ENCODE results near the gene UNC5A. TPM values are rescaled to one million over a fixed set of nuclear protein-coding genes. Genes with fewer than 3 reads are reported as not detected.
A peak's percentile ranks its signal among the peaks of the same experiment; 100 is the strongest.

UNC5A gene
- total and polyA plus RNA-seq, 8 donors: 0.09 to 3.6 (median 0.32) TPM

DNA sequence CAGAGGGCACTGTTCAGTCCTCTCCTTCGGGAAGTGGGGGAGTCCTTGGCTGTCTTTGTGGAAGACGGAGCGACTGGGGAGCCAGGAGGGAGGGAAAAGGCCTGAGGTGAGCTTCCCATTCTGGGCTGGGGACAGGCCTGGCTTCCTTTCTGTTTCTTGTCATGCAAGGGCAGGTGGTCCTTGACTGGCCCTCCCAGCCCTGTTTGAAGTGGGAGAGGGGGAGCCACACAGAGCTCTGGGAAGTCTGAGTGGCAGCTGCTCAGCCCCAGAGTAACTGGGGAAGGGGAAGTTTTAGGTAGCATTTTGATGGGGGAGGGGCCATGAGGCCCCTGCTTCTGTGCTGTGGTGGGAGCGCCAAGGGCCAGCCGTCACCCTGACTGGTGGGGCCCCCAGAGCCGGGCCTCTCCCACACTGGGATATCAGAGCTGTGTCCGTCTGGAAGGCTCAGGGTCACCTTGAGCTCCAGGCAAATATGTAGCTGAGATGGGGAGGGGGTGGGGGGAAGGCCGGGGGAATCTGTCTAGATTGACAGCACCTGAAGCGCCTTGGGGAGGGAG is 6.5 kb downstream of the UNC5A start:
- TF ChIP-seq, protein P1, sequence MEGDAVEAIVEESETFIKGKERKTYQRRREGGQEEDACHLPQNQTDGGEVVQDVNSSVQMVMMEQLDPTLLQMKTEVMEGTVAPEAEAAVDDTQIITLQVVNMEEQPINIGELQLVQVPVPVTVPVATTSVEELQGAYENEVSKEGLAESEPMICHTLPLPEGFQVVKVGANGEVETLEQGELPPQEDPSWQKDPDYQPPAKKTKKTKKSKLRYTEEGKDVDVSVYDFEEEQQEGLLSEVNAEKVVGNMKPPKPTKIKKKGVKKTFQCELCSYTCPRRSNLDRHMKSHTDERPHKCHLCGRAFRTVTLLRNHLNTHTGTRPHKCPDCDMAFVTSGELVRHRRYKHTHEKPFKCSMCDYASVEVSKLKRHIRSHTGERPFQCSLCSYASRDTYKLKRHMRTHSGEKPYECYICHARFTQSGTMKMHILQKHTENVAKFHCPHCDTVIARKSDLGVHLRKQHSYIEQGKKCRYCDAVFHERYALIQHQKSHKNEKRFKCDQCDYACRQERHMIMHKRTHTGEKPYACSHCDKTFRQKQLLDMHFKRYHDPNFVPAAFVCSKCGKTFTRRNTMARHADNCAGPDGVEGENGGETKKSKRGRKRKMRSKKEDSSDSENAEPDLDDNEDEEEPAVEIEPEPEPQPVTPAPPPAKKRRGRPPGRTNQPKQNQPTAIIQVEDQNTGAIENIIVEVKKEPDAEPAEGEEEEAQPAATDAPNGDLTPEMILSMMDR (IDR thresholded peaks at IDR 0.05): no peak
- FAIRE-seq (no peak), DNase-seq (no peak), ATAC-seq (no peak)
- Histone ChIP-seq H3K36me3 (no peaks in the 10 kb centered on the region), H3K4me1 (no peaks in the 10 kb centered on the region), H3K4me3 (no peak overlapping the region), H3K27me3 (no peaks in the 10 kb centered on the region), H3K27ac (no peak overlapping the region), H3K9me3 (no peaks in the 10 kb centered on the region)
- 46 to 55% methylated on average over 9 of the region's 9 CpGs for WGBS, 2 donors
- intact Hi-C loops (cut with DNase I): no loop called here

DNA sequence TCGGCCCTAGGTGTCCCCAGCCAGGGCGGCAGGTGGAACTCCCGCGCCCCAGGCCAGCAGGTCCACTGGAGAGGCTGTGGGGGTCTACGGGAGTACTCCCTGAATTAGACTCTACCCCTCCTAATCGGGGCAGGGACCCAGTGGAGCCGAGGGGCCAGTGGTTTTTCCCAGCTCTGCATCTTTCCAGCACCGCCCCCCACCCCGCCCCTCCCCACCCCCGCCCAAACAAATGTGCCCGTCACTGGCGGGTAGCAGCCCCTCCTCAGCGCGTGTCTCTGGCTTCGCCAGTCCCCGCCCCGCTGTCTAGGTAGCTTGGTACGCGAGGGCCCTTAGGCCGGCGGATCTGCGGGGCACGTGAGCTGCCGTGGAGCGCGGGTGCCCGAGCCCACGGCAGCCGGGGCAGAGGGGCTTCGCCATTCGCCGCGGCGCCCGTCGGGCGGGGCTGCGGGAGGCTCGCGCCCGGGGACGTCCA is 7.0 kb downstream of the UNC5A start:
- no peak overlapping the region for H3K27ac ChIP-seq
- no peaks in the 10 kb centered on the region for H3K36me3 ChIP-seq
- intact Hi-C loops (cut with DNase I): no loop called here
- peak overlapping the region in 3 of 4 donors; percentile 12 to 50 (median 36) for H3K4me3 ChIP-seq
- no peaks in the 10 kb centered on the region for H3K4me1 ChIP-seq
- no peaks in the 10 kb centered on the region for H3K27me3 ChIP-seq
- ATAC-seq (peak in 3 of 4 donors; percentile 20 to 49 (median 45)), FAIRE-seq (no peak), DNase-seq (no peak)
- WGBS, 2 donors: 5 to 6% methylated on average over 20 to 42 of the region's 42 CpGs
- no peaks in the 10 kb centered on the region for H3K9me3 ChIP-seq
- TF ChIP-seq, protein P1 (IDR thresholded peaks at IDR 0.05): no peak

DNA sequence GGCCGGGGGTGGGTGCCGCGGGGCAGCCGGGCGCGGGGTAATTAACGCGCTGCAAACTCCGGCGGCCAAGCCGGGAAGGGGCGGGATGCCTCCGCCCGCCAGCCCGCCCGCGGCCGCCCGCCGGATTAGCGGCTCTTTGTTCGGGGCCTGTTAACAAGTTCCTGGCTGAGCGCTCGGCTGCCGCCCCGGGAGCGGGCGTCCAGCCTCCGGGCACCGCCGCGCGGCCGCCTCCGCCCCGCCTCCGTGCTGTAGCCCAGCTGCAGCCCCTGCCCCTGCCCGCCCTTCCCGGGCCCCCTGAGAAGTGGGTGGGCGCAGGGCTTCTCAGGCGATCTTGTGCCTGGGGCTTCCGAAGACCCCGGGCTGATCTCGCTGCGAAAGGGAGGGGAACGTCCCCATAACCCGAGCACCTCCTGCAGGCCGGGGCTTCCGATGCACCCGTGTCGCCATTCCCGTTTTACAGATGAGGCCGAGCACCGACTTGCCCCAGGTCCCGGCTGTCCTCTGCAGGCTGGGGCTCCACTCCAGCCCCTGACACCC is 7.5 kb downstream of the UNC5A start:
- no peaks in the 10 kb centered on the region for H3K27me3 ChIP-seq
- ATAC-seq (peak in 3 of 4 donors; percentile 42 to 61 (median 51)), FAIRE-seq (no peak), DNase-seq (peak in 1 of 6 donors; percentile 73)
- no peak overlapping the region for H3K27ac ChIP-seq
- H3K36me3 ChIP-seq: no peaks in the 10 kb centered on the region
- intact Hi-C loops (cut with DNase I): no loop called here
- H3K4me3 ChIP-seq: peak overlapping the region; percentile 0 to 50 (median 24)
- 2% methylated on average over 23 to 55 of the region's 55 CpGs for WGBS, 2 donors
- TF ChIP-seq, protein P1 (IDR thresholded peaks at IDR 0.05): no peak
- H3K4me1 ChIP-seq: no peaks in the 10 kb centered on the region
- H3K9me3 ChIP-seq: no peaks in the 10 kb centered on the region

DNA sequence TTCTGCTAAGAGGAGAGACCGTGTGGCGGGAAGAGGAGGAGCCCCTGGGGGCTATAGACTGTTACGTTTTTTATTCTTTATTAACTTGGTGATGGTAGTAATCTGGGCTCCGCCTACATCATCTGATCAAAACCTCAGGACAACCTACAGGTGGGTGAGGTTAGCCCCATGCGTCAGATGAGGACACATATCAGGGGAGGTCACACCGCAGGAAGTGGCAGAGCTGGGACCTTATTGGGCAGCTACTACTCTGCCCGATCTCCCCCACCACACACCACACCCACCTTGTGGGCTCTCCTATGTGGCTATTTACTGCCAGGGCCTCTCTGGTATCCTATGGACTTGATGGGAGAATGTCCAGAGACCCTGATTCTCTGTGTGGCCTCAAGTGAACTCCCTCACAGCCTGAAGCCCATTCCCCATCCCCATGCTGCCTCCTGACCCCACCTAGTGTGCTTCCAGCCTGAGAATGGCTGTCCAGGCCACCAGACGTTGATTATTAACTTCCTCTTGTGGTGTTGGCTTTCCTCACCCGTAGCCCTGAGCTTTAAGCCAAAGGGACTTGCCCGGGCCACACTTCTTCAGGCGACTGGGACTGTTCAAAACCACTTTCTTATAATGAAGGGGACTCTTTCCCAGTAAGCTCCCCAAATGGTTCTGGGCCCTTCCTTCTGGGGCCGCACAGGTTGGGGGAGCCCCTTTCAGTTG is 8.2 kb downstream of the UNC5A start:
- intact Hi-C loops (cut with DNase I): no loop called here
- WGBS, 2 donors: 48% methylated on average over 12 of the region's 12 CpGs
- FAIRE-seq: no peak
- no peaks in the 10 kb centered on the region for H3K27me3 ChIP-seq
- no peaks in the 10 kb centered on the region for H3K9me3 ChIP-seq
- H3K4me3 ChIP-seq: peak overlapping the region in 1 of 4 donors; percentile 50
- no peaks in the 10 kb centered on the region for H3K4me1 ChIP-seq
- no peaks in the 10 kb centered on the region for H3K36me3 ChIP-seq
- H3K27ac ChIP-seq: no peak overlapping the region
- TF ChIP-seq, protein P1 (IDR thresholded peaks at IDR 0.05): no peak
- no peak for DNase-seq
- ATAC-seq: peak in 2 of 4 donors; percentile 34

DNA sequence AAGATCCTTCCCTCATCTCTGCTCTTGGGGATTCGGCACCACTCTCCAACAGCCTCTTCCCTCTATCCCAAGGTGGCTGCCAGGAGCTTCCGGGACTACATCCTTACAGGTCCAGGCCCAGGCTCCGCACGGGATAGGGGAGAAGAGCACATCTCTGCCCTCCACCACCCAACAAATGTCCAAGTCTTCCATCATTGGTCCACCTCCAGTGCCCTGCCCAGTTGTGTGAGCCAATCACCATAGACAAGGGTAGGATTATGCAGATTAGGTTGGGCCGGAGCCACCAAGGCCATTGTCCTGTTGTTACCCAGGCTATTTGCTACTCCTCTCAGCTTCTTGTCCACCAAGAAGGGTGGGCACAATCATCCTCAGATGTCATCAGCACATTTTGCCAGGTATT is 9.1 kb downstream of the UNC5A start:
- ATAC-seq (no peak), FAIRE-seq (no peak), DNase-seq (no peak)
- Histone ChIP-seq H3K36me3 (no peaks in the 10 kb centered on the region), H3K27ac (no peak overlapping the region), H3K9me3 (no peaks in the 10 kb centered on the region), H3K4me3 (no peak overlapping the region), H3K4me1 (no peaks in the 10 kb centered on the region), H3K27me3 (no peaks in the 10 kb centered on the region)
- WGBS, 2 donors: 83% methylated on average over 5 of the region's 5 CpGs
- intact Hi-C loops (cut with DNase I): no loop called here
- TF ChIP-seq, protein P1 (IDR thresholded peaks at IDR 0.05): no peak

Measured in pancreas (tissue), 10 donors.